Stomach (tissue), 4 donors: ENCODE results near the gene GTF2H2C_2.
A peak's percentile ranks its signal among the peaks of the same experiment; 100 is the strongest.
"Not testable (repeated sequence)": the region's sequence is repeated elsewhere in the genome, so short reads cannot be mapped to it uniquely, and the experiment has no call there.

ENCODE experiments used
- CTCF ChIP-seq, 7 experiments: fragments of 450-650 bp in 4 of 7; fragments of 200-600 bp in 3 of 7; sonication (generic) in 3 of 7; IDR thresholded peaks; one replicate each; pipeline ENCODE4 v1.5.1; 2016 to 2019; ENCODE audit warnings: antibody characterized with exemption in 7 of 7, control low read depth in 2 of 7, mild to moderate bottlenecking in 1 of 7
- EP300 ChIP-seq: sonication (generic); formaldehyde crosslinking; IDR thresholded peaks from one replicate; pipeline ENCODE4 v1.6.1; 2017; ENCODE audit warnings: antibody characterized with exemption
- POLR2A ChIP-seq, 4 donors: fragments of 450-650 bp; IDR thresholded peaks; one replicate each; pipeline ENCODE4 v1.6.1; 2016; ENCODE audit warnings: antibody characterized with exemption in 4 of 4, control low read depth in 2 of 4, mild to moderate bottlenecking in 1 of 4, moderate library complexity in 1 of 4
- POLR2AphosphoS5 ChIP-seq, 3 donors: sonication (generic); formaldehyde crosslinking; IDR thresholded peaks; one replicate each; pipeline ENCODE4 v1.6.1; 2016; ENCODE audit warnings: antibody characterized with exemption in 3 of 3

GRCh38 chr5:70400984-70401686 is 14.0 kb upstream of the GTF2H2C_2 start:
- not testable (repeated sequence) for TF ChIP-seq POLR2A (IDR thresholded peaks at IDR 0.05); CTCF (IDR thresholded peaks at IDR 0.05); EP300
- TF ChIP-seq POLR2AphosphoS5 (IDR thresholded peaks at IDR 0.05) = peak in 1 of 3 donors; percentile 8
